GM18508 (cell line): ENCODE data around the gene DPYD.

Experiments
- ATAC-seq: cut with Tn5 transposase; IDR thresholded peaks from one replicate; pipeline ENCODE4 v1.9.1; 2021; ENCODE audit warnings: moderate number of reproducible peaks; ENCODE audit not compliant: insufficient read depth, unreplicated experiment

DPYD gene

GRCh38 chr1:97046765-97047420 is 873.9 kb downstream of the DPYD start:
- no peak for ATAC-seq

- ATAC-seq: no peak
Measured at GRCh38 chr1:97044159-97044760, 876.6 kb downstream of the DPYD start.

- no peak for ATAC-seq
Measured at GRCh38 chr1:97042551-97042950, 878.3 kb downstream of the DPYD start.

DNA sequence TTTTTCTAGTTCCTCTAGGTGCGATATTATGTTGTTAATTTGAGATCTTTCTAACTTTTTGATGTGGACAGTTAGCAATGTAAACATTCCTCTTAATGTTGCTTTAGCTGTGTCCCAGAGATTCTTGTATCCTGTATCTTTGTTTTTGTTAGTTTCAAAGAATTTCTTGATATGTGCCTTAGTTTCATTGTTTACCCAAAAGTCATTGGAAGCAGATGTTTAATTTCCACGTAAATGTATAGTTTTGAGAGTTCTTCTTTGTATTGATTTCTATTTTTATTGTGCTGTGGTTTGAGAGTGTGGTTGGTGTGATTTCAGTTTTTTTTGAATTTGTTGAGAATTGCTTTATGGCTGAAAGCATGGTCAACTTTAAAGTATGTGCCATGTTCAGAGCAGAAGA is 879.8 kb downstream of the DPYD start:
- no peak for ATAC-seq

GRCh38 chr1:97038410-97038809 is 882.4 kb downstream of the DPYD start:
- ATAC-seq: no peak

DNA sequence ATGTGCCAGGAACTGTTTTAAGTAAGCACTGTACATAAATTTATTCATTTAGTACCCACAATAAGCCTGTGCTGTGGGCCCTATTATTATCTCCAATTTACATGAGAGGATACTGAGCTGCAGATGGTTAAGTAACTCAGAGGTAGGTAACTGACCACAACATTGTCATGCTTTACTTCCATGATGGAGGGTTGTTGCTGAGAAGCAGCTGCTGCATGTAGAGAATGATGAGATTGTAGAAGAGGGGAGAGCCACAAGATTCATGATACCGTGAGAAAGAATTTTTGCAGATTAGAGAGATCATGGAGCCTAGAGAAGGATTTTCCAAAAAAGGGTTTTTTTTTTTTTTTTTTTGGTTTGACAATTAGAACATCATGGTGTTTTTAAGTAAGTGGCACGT is 886.2 kb downstream of the DPYD start:
- no peak for ATAC-seq

DNA sequence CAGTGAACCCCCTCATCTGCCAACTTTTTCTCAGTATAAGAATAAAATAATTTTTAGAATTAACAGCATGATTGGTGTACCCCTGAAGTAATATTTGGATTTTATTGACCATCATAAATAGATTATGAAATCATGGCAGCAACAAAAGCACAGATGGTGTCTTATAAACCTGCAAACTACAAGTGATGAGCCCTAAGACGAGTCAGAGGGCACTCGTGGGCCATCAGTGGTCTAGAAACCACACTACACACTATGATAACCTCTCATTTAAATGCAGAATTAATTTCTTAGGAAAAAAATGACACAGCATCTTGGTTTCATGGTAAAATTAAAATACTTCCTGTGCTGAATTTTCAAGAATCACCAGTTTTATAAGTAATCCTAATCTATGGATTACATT is 886.9 kb downstream of the DPYD start:
- no peak for ATAC-seq
